Immature natural killer cell (primary cell): ENCODE results near the gene EBI3. TPM values are rescaled to one million over a fixed set of nuclear protein-coding genes. Genes with fewer than 3 reads are reported as not detected.
A peak's percentile ranks its signal among the peaks of the same experiment; 100 is the strongest.
"Not testable (repeated sequence)": the region's sequence is repeated elsewhere in the genome, so short reads cannot be mapped to it uniquely, and the experiment has no call there.

ENCODE experiments used
- DNase-seq, 3 donors: peaks; one replicate each; pipeline ENCODE4 v3.0.0; 2022; ENCODE audit warnings: mixed read lengths in 1 of 3
- H3K27ac Mint-ChIP-seq, 6 donors: one replicate each; pipeline ENCODE4 v1.8.0; 2020; ENCODE audit warnings: mixed read lengths in 6 of 6, mild to moderate bottlenecking in 5 of 6, inconsistent platforms in 4 of 6, moderate library complexity in 3 of 6
- H3K27me3 Mint-ChIP-seq, 3 donors: one replicate each; pipeline ENCODE4 v1.8.0; 2020 to 2021; ENCODE audit warnings: low read depth in 3 of 3, mild to moderate bottlenecking in 3 of 3, mixed read lengths in 3 of 3, moderate library complexity in 3 of 3, inconsistent platforms in 1 of 3
- H3K36me3 Mint-ChIP-seq, 3 donors: one replicate each; pipeline ENCODE4 v1.8.0; 2020; ENCODE audit warnings: mixed read lengths in 3 of 3, inconsistent platforms in 2 of 3, mild to moderate bottlenecking in 2 of 3
- H3K4me1 Mint-ChIP-seq, 2 donors: one replicate each; pipeline ENCODE4 v1.8.0; 2020; ENCODE audit warnings: inconsistent platforms in 2 of 2, mild to moderate bottlenecking in 2 of 2, mixed read lengths in 2 of 2, moderate library complexity in 1 of 2
- H3K4me3 Mint-ChIP-seq, 5 donors: one replicate each; pipeline ENCODE4 v1.8.0; 2020; ENCODE audit warnings: mild to moderate bottlenecking in 5 of 5, mixed read lengths in 5 of 5, inconsistent platforms in 3 of 5, moderate library complexity in 3 of 5
- H3K9me3 Mint-ChIP-seq, 6 donors: one replicate each; pipeline ENCODE4 v1.8.0; 2020; ENCODE audit warnings: mild to moderate bottlenecking in 6 of 6, mixed read lengths in 6 of 6, inconsistent platforms in 4 of 6, moderate library complexity in 3 of 6
- polyA plus RNA-seq, 3 donors: library from polyadenylated mRNA; unstranded; fragments of 300-500 nt; fragmentation: Illumina TruSeq; gene quantifications; one replicate each; pipeline ENCODE4 v1.2.3, GENCODE V29; 2021

Gene EBI3
- polyA plus RNA-seq = not detected

DNA sequence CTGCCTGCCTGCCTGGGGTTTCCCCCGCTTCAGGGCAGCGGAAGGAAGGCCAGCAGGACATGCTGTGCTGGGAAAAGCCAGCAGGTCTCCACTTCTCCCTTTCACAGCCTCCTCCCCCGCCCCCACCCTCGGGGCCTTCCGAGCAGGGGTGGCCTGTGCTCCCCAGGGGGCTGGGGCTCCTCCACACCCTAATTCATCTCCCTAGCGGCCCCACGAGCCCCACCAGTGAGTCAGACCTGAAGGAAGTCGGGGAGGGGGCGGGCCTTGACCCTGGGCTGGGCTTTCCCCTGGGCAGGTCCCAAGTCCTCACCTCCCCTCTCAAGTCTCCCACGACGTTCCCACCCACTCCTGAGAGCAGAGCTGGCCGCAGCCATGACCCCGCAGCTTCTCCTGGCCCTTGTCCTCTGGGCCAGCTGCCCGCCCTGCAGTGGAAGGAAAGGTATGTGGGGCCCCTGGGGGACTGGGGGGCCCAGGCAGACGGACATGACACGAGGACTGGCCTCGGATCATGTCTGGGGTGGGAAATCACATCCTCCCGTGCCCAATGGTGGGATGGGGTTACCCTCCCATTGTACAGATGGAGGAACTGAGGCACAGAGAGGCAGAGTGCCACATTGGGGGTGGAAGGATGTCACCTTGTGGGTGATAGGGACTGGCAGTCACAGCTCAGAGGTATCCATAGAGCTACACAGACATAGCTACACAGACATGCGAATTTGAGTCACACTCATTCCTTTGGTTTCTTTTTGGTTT is at the start of gene EBI3:
Gene EBI3 (plus strand): TSS at position 345 of the 753 bp plus-strand sequence. CDS start 28 bp downstream, at position 373.
- no peak within 1 kb of the TSS for H3K4me3 Mint-ChIP-seq
- no peak for DNase-seq
- H3K36me3 Mint-ChIP-seq = peaks cover 0 to 4% (median 0%) of the 10 kb centered on the region in 3 donors
- no peaks in the 10 kb centered on the region for H3K4me1 Mint-ChIP-seq
- no peaks in the 10 kb centered on the region for H3K9me3 Mint-ChIP-seq
- no peak within 1 kb of the TSS for H3K27ac Mint-ChIP-seq
- H3K27me3 Mint-ChIP-seq = peaks cover 0 to 11% (median 5%) of the 10 kb centered on the region in 3 donors

DNA sequence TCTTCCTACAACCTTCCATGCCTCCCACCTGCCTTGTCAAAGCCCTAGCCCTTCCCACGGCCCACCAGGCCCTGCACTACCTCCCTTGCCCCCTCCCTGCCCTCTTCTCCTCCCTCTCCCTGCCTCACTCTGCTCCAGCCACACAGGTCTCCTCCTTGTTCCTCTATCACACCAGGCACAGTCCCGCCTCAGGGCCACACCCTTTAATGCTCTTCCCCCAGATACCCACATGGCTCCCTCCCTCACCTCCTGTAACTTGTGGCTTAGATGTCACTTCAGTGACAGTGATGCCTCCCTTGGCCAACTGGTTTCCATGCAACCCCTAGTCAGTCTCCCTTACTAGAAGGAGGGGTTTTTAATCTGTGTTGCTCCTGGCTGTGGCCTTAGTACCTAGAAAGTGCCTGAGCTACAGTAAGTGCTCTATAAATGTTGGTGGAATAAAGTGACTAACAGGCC is 48.2 kb upstream of the EBI3 start:
- no peaks in the 10 kb centered on the region for H3K9me3 Mint-ChIP-seq
- H3K4me1 Mint-ChIP-seq = peaks cover 28 to 33% of the 10 kb centered on the region in 2 donors
- H3K36me3 Mint-ChIP-seq = peaks cover 0 to 11% (median 5%) of the 10 kb centered on the region in 3 donors
- H3K4me3 Mint-ChIP-seq = peak overlapping the region; percentile 48 to 96 (median 71)
- H3K27ac Mint-ChIP-seq = peak overlapping the region in 4 of 6 donors; percentile 21 to 80 (median 55)
- DNase-seq = no peak
- peaks cover 9 to 11% (median 10%) of the 10 kb centered on the region in 3 donors for H3K27me3 Mint-ChIP-seq

DNA sequence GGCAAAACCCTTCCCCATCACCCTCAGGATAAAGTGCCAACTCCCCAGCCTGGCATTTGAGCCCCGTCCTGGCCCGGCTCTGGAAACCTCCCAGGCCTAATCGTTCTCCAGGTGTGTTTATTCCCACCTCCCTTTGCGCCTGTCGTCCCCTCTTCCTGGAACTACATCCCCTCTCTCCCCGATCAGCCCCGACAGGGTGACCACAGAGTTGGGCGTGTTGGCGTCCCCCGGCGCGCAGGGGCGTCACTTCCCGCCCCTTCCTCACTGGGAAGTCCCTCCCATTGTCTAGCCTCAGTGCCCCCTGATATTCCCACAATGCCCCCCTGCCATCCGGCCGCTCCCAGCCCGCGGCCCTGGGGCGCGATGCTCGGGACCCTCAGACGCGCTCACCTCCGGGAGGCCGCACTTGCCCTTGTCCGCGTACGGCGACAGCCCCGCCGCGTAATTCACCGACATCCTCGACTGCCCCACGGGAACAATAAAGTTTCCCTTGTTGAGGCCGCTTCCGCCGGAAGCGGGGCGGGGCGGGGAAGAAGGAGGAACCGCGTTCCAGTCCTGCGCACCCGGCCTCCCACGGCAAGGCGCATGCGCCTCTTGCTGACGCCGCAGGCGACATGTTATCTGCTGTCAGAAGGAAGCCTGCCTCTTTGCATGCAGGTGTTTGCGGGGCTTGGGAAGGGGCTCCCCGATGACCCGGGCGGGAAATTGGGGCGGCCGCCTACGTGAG is 47.1 kb upstream of the EBI3 start, which contains the start of the genes ANKRD24 and SIRT6:
Gene ANKRD24 (plus strand): TSS at position 606 of the 727 bp plus-strand sequence. CDS start 3,737 bp downstream, outside the sequence.
Gene SIRT6 (minus strand): TSS at position 480 of the 727 bp plus-strand sequence. CDS start 24 bp downstream, at position 456.
- Mint-ChIP-seq H3K9me3 (no peaks in the 10 kb centered on the region), H3K36me3 (peaks cover 0 to 8% (median 5%) of the 10 kb centered on the region in 3 donors), H3K27me3 (peaks cover 9 to 12% (median 10%) of the 10 kb centered on the region in 3 donors), H3K4me3 (peak within 1 kb of the TSS; percentile 95 to 97 (median 96)), H3K27ac (peak within 1 kb of the TSS; percentile 90 to 97 (median 94)), H3K4me1 (peaks cover 28 to 33% of the 10 kb centered on the region in 2 donors)
- peak; percentile 94 to 96 (median 95) for DNase-seq

DNA sequence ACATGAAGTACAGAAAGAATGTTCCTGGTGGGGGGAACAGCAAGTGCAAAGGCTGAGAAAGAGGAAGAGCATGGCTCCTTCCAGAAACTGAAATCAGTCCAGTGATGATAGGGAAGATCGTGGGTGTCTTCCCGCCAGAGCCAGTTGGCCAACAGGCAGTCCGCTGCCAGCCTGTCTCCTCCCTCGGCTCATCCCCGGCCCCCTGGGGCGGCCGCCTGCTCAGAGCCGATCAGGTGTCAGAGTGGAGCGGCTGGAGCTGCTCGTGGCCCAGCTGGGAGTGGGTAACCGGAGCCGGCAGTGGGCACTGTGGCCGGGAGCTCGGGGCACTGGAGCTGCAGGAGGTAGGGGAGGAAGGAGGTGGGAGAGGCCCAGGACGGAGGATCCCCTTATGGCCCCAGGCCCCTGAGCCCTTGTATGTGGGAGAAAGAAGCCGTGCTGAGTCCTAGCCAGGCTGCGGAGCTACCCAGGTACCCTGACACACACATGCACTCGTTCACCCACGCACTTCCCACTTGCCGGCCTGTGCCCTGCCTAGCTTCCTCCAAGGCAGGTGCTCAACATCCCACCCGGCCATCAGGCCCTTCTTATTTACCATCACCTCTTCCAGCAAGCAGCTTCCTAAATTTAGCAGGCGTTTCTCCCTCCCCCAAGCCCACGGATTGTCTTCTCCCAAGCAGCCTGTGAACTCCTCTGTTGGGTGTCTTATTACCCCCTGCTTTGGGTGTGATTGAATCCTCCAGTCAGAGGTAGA is 45.2 kb upstream of the EBI3 start:
- H3K9me3 Mint-ChIP-seq = no peaks in the 10 kb centered on the region

DNA sequence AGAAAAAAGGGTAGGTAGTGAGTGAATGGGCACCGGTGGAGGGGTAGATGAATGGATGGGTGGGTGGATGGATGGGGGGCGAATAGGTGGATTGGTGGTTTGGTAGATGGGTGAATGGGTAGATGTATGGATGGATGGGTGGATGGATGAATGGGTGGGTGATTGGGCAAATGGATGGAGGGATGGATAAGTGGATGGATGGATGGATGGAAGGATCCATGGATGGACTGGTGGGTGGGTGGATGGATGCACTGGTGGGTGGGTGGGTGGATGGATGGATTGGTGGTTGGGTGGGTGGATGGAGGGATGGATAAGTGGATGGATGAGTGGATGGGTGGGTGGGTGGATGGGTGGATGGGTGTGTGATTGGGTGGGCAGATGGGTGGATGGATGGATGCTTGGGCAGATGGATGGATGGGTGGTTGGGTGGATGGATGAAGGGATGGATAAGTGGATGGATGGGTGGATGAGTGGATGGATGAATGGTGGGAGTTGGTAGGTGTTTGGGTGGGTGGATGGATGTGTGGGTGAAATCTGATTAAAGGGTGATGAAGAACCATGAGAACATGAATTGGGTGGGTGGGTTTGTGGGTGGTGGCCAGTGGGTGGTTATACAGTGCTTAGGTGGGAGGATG is 44.5 kb upstream of the EBI3 start:
- Mint-ChIP-seq H3K27ac (peak overlapping the region in 2 of 6 donors; percentile 30 to 77), H3K9me3 (no peaks in the 10 kb centered on the region), H3K4me1 (peaks cover 23 to 24% of the 10 kb centered on the region in 2 donors)

More for the DNA sequence above, 45.2 kb upstream of the EBI3 start:
- H3K4me3 Mint-ChIP-seq = peak overlapping the region; percentile 57 to 70 (median 63)
- peak overlapping the region in 2 of 6 donors; percentile 67 to 71 for H3K27ac Mint-ChIP-seq
- H3K36me3 Mint-ChIP-seq = peaks cover 0 to 7% (median 4%) of the 10 kb centered on the region in 3 donors
- peaks cover 28 to 31% of the 10 kb centered on the region in 2 donors for H3K4me1 Mint-ChIP-seq
- H3K27me3 Mint-ChIP-seq = peaks cover 9 to 13% (median 12%) of the 10 kb centered on the region in 3 donors
- no peak for DNase-seq

DNA sequence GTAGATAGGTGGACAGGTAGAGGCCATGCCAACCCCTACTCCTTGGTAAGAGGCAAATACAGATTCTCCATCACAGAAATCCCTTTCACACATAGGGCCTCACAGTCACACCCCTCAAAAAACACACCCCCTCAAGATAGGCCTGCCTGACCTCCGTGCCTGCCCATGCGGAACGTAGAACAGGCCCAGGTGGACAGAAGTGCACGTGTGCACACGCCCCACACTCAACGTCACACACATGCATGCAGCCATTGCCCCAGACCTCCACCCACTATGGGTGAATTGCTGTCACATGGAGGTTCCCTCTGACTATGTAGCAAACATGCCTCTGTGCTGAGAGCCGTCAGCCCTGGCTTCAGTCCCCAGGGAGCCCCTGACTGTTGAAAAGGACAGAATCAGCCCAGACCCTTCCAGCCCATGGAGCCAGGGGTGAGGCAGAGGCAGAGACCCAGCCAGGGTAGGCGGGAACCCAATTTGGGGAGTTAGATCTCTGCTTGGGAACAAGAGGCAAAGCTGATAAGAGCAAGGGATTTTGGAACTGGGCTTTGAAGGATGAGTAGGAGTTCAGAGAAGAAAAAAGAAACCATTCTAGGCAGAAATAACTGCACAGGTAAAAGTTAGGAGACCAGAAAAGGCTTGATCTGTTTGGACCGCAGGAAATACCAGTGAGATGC is 43.8 kb upstream of the EBI3 start:
- Mint-ChIP-seq H3K9me3 (no peaks in the 10 kb centered on the region), H3K4me1 (peaks cover 20 to 22% of the 10 kb centered on the region in 2 donors), H3K36me3 (no peaks in the 10 kb centered on the region), H3K27ac (peak overlapping the region in 1 of 6 donors; percentile 36), H3K4me3 (peak overlapping the region in 1 of 5 donors; percentile 33), H3K27me3 (peaks cover 9 to 15% (median 15%) of the 10 kb centered on the region in 3 donors)
- no peak for DNase-seq

More for the DNA sequence above, 44.5 kb upstream of the EBI3 start:
- no peak for DNase-seq
- Mint-ChIP-seq H3K4me3 (peak overlapping the region in 3 of 5 donors; percentile 33 to 66 (median 63)), H3K36me3 (peaks cover 0 to under 1% (median 0%) of the 10 kb centered on the region in 3 donors), H3K27me3 (peaks cover 9 to 15% (median 15%) of the 10 kb centered on the region in 3 donors)

DNA sequence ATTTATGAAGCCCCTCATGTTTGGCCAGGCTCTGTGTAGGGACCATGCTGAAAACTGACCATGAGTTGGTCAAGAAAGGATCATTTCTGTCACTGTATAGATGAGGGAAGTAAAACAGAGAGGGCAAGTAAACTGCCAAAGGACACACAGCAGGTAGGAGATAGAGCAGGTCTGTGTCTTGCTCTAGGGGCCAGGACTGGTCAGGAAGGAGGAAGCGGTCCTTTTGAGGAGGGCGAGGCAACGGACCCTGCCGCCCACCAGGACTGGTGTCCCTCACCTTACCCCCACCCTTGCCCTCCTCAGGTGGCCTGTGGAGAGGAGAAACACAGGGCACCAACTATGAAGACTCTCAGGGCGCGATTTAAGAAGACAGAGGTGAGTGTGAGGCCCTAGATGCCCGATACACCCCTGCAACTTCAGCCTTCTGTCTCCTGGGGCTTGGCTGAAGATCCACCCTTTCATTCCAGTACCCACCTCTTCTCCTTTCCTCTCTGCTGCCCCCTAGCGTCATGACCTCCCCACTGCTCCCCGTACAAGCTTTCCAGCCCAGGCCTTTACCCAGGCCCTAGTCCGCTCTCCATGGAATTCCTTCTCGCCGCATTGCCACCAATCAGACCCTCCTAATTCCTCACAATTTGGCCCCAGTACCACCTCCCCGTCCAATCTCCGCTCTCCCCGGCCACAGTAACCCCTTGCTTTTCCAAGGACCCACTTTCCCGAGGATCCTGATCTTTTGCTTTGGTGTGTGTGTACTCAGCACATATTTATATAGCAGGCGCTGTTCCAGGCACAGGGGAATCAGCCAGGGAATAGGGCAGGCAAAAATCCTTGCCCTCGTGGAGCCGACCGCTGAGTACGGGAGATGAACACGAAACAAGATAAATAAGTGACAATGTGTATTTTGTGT is 43.0 kb upstream of the EBI3 start:
- Mint-ChIP-seq H3K27ac (peak overlapping the region in 1 of 6 donors; percentile 24), H3K4me1 (peaks cover 16% of the 10 kb centered on the region in 2 donors), H3K4me3 (no peak overlapping the region), H3K27me3 (peaks cover 9 to 15% (median 15%) of the 10 kb centered on the region in 3 donors), H3K9me3 (no peaks in the 10 kb centered on the region), H3K36me3 (no peaks in the 10 kb centered on the region)
- DNase-seq = peak; percentile 53 to 69 (median 60)

DNA sequence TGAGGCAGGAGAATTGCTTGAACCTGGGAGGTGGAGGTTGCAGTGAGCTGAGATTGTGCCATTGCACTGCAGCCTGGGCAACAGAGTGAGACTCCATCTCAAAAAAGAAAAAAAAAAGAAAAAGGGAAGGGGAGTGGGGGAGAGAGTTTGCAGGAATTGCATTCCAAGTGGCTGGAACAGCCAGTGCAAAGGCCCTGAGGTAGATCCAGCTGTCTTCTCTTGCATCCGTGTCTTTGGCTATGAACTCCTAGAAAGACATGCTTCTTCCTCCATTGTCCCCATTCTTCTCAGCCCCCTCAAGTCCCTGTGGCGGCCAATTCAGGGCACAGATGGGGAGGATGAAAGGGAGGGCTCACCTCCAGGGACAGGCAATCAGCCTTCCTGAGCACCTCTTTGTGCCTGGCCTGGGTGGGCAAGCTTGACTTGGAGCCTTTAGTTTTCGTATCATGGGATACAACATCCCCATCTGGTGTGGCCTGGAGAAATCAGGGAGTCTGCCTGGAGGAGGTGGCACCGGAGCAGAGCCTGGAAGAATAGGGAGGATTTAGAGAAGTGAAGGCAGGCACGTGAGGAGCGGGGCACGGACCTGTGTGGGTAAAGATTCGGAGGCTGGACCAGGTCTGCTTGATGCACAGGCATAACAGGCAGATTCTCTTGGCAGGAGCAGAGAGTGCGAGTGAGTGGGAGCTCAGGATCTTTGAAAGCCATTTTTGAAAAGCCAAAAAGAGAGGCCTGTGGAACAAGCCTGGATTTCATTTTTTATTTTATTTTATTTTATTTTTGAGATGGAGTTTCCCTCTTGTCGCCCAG is 41.8 kb upstream of the EBI3 start:
- Mint-ChIP-seq H3K4me1 (peaks cover 7 to 8% of the 10 kb centered on the region in 2 donors), H3K9me3 (no peaks in the 10 kb centered on the region), H3K27me3 (peaks cover 2 to 8% (median 7%) of the 10 kb centered on the region in 3 donors), H3K36me3 (no peaks in the 10 kb centered on the region), H3K27ac (no peak overlapping the region), H3K4me3 (no peak overlapping the region)
- no peak for DNase-seq

DNA sequence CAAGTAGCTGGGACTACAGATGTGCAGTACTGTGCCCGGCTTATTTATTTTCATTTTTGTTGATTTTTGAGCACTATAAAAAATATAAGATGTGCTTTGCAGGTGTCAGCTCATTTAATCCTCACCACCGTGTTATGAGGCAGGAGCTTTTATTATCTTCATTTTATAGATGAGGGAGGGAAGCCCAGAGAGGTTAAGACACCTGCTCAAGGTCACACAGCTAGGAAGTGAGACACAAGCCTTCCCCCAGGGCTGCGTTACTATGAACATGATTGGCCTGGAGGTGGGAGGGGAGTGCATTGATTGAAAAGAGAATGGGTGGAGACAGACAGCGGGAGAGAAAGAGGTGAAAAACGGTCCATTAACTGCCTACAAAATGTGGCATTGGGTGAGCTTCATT is 39.7 kb upstream of the EBI3 start:
- no peaks in the 10 kb centered on the region for H3K36me3 Mint-ChIP-seq
- DNase-seq = no peak
- H3K9me3 Mint-ChIP-seq = peaks cover 0 to 1% (median 0%) of the 10 kb centered on the region in 6 donors
- peaks cover 3 to 12% (median 5%) of the 10 kb centered on the region in 3 donors for H3K27me3 Mint-ChIP-seq
- peak overlapping the region in 1 of 6 donors; percentile 12 for H3K27ac Mint-ChIP-seq
- H3K4me3 Mint-ChIP-seq = no peak overlapping the region
- H3K4me1 Mint-ChIP-seq = no peaks in the 10 kb centered on the region

DNA sequence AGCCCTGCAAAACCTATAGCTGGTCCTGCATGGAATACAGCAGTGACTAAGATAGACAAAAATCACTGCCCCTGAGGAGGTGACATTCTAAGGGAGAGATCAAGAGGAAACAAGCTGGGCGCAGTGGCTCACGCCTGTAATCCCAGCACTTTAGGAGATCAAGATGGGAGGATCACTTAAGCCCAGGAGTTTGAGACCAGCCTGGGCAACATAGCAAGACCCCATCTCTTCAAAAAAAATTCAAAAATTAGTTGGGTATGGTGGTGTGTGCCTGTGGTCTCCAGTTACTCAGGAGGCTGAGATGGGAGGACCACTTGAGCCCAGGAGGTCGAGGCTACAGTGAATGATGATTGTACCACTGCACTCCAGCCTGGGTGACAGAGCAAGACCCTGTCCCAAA is 36.8 kb upstream of the EBI3 start:
- not testable (repeated sequence) for H3K27ac Mint-ChIP-seq, H3K4me3 Mint-ChIP-seq, H3K4me1 Mint-ChIP-seq, DNase-seq, H3K36me3 Mint-ChIP-seq, H3K9me3 Mint-ChIP-seq
- H3K27me3 Mint-ChIP-seq = peaks cover 12 to 24% (median 17%) of the 10 kb centered on the region in 3 donors

DNA sequence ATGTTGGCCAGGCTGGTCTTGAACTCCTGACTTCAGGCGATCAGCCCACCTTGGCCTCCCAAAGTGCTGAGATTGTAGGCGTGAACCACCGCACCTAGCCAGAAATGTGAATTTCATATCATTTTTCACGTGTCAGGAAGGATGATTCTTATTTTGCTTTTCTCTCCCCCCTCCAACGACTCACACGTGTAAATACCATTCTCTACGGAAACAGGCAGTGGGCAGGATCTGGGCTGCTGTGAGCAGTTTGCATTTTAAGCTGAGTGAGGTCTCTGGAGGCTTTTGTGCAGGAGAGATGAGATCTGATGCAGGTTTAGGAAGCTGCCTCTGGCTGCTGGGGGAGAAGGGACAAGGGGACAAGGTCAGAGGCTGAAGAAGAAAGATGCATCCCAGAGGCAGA is 35.0 kb upstream of the EBI3 start:
- H3K9me3 Mint-ChIP-seq = peaks cover 0 to 9% (median 2%) of the 10 kb centered on the region in 6 donors
- peaks cover 7 to 11% of the 10 kb centered on the region in 2 donors for H3K4me1 Mint-ChIP-seq
- no peak overlapping the region for H3K27ac Mint-ChIP-seq
- no peak for DNase-seq
- peaks cover 11 to 33% (median 19%) of the 10 kb centered on the region in 3 donors for H3K27me3 Mint-ChIP-seq
- peaks cover 6 to 11% (median 7%) of the 10 kb centered on the region in 3 donors for H3K36me3 Mint-ChIP-seq
- H3K4me3 Mint-ChIP-seq = no peak overlapping the region
